ENCODE results near the gene USH2A.

GRCh38 chr1:215677112-215677511 is 746.1 kb downstream of the USH2A start:
- TF ChIP-seq POLR2A (IDR thresholded peaks at IDR 0.05; ENCODE audit: low read length) = no peak
- no peak for TF ChIP-seq GATA1 (IDR thresholded peaks at IDR 0.05; ENCODE audit: low read depth, low read length)
